KG1 (cell line): ENCODE data around the gene USP49.

Experiments used
- DNase-seq: peaks from one replicate; lab custom pipeline; 2025; lab: John Stamatoyannopoulos, UW

The USP49 gene

DNA sequence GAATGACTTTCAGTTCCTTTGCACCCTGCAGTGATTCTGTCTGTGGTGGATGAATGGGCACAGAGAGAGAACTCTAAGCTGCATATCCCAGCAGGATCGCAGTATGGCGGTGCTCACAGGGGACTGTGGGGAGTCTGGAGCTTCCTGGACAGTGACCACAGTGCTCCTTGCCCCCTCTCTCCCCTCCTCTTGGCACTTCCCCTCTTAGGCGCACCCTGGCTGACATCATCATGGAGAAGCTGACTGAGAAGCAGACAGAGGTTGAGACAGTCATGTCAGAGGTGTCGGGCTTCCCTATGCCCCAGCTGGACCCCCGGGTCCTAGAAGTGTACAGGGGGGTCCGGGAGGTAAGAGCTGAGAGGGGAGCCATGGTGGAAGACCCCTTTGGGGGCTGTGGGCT lies 34.7 kb upstream of the USP49 start:
- DNase-seq: no peak

DNA sequence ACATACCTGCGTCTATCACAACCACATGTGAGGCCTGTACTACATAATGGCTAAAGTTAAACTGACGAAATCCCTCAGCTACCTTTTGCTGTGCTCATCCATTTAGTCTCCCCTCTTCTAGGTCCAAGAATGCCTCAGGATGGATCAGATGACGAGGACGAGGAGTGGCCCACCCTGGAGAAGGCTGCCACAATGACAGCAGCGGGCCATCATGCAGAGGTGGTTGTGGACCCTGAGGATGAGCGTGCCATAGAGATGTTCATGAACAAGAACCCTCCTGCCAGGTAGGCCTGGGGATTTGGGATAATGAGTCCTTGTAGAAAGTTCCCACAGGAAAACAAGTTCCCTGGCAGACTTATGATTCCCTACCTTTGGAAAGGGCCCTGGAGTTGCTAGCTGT lies 32.1 kb upstream of the USP49 start:
- no peak for DNase-seq

DNA sequence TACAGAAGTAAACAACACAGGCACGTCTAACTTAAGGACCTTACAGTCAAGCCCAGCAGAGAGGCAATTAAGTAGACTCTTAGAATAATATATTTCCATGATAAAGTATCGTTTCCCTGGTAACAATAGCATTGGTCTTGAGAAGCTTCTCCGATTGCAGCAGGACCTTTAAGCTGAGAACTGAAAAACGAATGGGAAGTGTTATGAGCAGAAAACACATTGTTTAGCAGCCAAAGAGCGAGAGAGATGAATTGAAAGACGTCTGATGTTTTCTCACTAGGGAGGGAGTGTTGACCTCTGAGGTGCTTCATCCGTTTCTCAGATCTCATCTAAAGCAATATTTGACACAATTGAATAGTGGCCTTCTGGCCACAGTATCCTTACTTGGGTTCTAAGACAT lies 27.0 kb upstream of the USP49 start:
- no peak for DNase-seq

DNA sequence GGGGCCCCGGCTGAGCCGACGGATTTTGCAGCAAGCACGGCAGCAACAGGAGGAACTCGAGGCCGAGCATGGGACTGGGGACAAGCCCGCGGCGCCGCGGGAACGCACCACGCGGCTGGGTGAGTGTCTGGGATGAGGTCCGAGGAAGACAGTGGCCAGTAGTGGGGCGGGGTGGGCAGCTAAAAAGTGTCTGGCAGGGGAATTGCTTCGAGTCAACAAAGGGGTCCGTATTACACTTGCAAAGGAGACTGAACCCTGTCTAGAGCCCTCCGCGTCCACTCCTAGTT lies 26.5 kb upstream of the USP49 start:
- DNase-seq: no peak

DNA sequence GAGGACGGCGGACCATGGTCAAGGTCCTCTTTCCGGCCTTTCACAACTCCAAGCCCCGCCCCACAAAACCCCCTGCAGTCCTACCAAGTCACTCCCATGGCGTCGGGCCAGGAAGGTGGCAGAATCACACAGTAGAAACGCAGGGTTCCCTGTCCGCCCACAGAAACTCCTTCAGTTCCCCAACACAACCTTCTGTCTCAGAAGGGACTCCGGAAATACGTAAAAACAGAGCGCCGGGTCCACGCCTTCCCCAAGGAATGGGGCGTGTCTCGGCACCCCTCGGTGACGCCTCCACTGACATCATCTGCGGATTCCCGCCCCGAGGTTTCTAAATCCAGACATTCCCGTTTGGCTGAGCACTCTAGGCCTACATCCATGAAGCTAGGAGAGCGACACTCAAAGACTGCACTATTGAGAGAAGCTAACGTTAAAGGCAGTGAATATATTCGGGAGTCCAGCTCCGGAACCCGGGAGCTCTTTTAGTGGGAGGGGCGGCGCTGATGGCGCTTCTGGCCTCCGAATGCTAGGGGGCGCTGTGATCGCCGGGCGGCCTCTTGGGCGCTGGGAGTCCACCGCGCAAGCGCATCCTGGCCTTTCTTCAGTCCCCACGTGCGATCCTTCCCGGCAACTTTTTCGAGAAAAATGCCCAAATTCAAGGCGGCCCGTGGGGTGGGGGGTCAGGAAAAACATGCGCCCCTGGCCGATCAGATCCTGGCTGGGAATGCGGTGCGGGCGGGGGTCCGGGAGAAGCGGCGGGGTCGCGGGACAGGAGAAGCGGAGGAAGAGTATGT lies 25.9 kb upstream of the USP49 start, which contains the start of the genes BYSL and MED20:
BYSL (plus strand) TSS at position 579 of the 791 bp plus-strand sequence; CDS start at position 643, 64 bp downstream.
MED20 (minus strand) TSS at position 219 of the 791 bp plus-strand sequence; CDS start at position 98, 121 bp downstream.
- peak; percentile 99 for DNase-seq

DNA sequence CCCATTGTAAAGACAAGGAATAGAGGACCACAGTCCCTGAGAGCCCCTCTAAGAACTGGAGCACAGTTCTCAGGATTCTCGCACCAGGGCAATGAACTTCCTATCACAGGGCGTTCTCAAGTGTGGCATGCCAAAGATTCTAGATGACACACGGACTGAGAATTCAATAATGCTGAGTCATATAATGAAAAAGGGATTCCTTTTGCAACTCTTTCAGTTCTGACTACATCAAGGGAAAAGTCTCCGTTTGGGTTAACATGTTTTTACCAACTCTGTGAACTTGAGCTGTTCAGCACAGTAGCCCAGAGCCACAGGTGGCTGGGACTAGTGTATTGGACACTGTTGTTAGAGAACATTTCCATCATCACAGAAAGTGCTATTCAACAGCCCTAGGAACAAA lies 22.4 kb upstream of the USP49 start:
- DNase-seq: no peak

DNA sequence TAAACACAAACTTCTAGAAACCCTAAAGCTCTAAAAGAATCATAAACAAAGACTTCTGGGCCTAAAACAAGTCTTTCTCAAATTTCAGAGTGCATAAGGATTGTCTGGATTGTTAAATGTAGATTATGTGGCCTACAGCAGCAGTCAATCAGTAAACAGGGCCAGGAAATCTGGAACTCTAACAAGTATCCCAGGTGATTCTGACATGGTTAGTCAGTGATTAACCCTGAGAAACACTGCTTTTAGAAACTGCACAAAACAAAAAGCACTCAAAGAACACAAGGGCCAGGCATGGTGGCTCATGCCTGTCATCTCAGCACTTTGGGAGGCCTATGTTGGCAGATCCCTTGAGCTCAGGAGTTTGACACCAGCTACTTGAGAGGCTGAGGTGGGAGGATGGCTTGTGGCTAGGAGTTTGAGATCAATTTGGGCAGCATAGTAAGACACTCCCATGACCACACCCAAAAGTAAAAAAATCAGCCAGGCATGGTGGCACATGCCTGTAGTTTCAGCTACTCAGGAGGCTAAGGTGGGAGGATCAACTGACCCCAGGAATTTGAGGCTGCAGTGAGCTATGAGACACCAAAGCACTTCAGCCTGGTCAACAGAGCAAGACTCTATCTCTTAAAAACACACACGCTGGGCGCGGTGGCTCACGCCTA lies 19.8 kb upstream of the USP49 start:
- no peak for DNase-seq

DNA sequence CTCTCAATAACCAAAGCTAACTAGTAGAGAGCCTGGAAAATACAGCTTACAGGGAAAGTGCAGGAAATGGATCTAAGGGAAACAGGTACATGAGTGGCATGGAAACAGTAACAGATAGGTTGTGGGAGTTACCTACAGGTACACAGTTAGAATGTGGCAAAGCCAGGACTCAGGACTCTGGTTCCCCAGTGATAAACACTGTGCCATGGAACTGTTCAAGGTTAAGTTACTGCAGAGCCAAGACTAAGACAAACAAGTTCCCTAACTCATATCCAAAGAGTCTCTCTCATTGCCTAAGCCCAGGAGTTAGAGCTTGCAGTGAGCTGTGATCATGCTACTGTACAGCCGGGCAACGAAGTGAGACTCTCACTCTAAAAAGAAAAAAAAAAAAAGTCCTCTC lies 19.2 kb upstream of the USP49 start:
- DNase-seq: no peak

DNA sequence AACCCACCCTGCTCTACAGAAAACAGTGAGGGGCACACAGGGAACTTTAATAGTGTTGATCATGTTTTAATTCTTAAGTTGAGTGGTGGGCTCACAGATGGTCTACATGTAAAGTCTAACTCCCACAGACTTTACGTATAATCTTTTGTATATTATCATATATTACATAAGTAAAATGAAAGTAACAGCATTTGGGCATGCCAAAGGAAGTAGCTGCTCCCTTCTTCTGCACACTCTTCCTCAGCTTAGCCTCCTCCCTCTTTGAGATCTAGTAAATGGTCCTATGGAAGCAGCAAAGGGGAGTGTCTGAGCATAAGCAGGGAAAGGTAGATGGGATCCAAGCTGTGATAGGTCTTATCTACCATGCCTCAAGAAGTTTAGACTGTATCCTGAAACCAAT lies 14.6 kb upstream of the USP49 start:
- DNase-seq: no peak

DNA sequence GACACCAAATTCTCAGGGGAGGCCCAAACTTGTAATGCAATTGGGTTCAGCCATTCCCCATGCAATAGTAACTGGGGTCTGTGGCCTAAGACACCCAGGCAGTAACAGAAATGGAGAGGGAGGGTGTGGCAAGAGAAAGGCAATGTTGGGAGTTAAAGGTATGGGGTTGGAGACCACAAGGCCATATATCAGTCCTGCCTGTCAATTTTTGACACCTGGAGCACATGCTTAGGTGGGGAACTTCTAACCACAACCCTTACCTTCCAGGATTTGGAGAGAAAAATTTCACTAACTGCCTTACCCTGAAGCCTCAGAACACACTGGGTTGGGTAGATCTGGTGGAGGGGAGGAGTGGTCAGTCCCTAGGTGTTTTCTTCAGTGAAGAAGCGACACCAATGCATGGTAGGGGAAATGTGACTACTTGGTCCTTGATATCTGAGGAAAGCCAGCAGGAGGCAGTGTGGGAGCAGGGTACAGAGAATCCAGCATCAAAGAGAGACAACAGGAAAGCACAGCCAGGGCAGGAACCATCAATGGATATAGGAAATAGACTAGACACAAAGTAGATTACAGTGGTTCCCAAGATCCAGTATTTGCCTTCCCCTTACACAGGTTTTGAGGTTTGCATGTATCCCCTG lies 6.8 kb upstream of the USP49 start:
- DNase-seq: no peak

DNA sequence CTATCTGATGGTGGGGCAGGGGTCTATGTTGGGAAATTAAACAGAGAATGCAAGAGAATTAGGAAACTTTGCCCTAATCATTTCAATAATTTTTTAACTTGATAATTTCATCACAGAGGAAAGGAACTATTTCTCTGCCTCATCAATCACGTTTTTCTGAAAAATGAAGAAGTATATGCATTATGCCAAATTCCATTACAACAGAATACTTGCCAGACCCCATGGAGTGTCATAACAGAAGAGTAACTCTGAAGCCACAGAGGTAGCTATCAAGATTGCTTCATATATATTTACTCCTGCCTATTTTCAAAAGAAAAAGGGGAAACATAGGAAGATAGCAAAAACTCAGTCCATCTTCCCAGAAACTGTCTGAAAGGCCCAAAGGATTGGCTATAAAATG lies 5.7 kb upstream of the USP49 start:
- no peak for DNase-seq

DNA sequence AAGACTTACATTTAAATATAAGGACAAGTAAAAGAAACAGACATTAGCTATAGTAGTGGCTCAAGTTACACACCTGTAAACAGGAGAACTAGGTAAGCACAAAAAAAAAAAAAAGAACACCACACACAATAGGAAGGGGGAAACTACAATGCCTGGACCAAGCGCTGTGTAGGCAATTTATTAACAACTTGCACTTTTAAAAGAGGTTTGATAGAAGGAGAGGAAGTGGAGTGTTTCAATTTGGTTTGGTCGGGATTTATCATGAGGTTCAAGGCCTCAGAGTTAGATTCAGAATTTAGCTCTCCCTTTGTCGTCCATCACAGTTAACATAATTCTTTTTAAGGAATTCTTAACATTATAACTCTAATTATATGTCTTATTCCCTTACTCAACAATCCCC lies 1.1 kb upstream of the USP49 start:
- no peak for DNase-seq

DNA sequence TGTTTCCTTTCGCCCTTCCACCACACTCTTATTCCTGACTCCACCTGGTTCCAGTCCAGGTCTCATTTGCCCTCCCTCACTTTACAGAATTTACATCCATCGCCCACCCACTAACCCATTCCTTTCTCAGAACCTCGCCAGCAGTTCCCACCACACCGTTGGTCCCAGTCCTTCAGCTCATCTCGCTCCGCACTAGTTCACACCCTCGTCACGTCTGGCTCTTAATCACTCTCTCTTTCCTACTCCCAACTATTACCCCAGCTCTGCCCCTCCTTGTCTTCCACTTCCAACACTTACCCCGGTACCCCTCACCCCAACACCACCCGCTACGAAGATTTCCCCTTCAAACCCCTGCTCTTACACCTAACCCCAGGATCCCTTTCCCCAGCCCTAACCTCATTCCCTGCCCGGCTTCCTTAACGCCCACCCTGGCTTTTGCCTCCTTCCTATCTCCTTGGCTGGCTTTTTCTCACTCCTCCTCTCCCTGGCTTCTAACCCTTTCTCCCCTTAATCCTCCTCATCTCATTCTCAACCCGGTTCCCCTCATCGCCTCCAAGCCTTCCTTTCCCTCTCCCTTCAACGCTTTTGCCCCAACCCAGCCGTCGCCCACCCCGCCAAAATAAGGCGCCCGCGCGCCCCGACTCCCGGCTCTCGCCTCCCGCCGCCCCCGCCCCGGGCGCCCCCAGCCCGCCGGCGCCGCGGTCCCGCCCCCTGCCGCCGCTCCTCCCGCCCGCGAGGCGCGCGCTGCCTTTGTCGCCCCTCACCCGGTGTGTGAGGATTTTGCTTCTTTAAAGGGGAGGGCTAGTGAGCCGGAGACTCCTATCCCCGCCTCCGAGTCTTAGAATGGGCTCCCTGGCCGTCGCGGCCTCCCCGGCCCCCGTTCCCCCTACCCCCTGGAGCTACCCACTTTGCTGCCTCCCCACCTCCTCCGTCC lies 542 bp downstream of the USP49 start:
- DNase-seq: no peak

DNA sequence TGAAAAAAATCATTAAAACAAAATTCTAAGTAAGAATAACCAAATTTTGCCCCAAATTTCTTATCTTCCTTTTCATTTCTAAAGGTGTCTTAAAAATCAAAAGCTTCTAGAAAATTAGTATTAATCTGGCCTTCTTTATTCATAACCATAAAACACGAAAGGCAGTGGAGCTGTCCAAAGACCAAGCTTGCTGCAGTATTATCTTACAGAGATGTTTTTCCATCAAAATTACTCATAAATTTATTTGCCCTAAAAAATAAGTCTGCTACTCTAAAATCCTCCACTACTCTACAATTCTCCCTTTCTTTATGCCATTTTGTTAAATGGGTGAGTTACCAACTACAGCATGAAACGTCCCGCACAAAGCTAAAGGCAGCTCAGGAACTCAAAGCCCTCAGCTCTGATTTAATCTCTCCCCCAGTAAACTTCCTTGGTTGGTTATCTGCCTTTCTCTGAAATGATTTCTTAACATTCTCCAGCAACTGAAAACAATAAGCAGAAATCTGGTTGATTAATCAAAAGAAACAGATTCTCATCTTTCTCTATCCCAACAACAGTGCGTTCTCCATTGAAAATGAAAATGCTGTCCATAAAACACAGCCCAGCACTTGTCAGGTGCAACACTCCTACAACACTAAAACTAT lies 2.1 kb downstream of the USP49 start:
- no peak for DNase-seq

DNA sequence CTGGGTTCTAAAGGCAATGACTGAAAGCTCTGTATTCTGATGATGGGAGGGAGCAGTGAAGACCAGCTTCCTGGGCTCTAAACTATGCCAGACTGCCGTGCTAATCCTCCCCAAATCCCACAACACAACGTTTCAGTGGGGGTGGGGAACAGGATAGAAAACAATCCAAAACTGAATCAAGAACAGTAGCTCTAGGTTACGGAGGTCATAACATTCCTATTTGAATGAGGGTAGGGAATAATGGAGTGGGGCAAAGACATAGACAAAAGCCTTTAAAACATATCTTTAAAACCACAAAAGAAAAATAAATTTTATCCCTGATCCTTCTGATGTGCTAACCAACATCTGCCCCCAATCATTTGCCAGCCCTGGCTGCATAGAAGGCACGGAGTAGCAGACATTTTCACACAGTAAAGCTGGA lies 7.8 kb downstream of the USP49 start:
- no peak for DNase-seq

DNA sequence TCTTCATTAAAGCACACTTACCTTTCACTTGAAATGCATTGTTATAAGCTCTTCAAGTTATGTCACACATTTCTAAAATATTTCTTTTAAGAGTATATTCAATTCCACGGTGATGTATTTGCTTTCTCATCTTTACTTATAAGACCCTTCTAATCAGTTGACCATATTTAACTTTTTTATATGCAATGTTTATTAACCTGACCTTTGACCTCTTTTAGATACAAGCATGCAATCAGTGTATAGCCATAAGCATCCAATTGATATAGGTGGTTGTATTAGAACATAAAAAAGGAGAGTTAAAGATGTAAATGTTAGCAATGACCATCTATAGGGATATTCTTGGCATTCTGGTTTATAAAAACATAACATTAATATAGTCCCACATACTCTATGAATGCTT lies 9.2 kb downstream of the USP49 start:
- DNase-seq: no peak

DNA sequence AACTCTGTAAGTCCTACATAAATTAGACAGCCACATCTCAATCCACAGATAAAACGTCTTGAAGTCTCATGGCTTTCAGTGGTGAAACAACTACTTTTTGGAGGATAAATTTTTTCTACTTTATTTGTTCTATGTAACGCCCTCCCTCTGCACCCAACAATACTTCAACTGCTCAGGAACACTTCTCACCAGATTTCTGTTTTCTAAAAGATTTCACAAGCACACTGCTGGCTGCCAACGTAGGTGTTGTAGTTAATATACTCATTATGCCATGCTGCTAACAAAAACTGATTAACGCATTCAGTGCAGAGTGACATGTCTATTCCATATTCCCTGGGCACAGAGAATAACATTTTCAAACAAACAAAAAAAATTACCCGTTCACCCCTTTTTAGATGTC lies 10.2 kb downstream of the USP49 start:
- no peak for DNase-seq

DNA sequence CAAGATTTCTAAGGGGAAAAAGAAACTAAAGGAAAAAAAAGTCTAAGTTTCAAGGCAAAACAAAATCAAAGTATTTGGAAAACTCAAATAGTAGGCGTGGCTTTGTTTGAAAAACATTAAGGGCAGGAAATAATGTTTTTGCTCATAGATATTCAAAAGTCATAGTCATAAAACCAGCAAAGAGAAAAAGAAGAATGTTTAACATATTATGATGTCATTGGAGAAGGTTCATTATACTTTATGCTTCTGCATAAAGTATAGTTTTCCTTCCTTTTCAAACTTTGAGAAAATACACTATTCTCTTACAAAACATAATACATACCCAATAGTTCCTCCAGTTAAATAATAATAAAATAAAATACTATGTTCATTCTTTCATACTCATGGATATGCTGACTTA lies 13.7 kb downstream of the USP49 start:
- DNase-seq: no peak

DNA sequence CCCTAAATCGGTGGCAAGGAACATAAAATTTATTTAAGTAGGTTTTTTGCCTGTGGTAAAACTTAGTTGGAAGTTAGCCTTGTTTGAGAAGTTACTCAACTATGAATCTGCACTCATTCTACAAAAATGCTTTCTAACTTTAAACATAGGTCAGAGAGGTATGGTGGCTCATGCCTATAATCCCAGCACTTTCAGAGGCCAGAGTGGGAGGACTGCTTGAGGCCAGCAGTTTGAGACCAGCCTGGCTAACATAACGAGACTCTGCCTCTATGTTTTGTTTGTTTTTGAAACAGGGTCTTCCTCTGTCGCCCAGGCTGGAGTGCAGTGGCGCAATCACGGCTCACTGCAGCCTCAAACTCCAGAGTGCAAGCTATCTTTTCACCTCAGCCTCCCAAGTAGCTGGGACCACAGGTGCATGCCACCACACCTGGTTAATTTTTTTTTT lies 16.2 kb downstream of the USP49 start:
- no peak for DNase-seq

DNA sequence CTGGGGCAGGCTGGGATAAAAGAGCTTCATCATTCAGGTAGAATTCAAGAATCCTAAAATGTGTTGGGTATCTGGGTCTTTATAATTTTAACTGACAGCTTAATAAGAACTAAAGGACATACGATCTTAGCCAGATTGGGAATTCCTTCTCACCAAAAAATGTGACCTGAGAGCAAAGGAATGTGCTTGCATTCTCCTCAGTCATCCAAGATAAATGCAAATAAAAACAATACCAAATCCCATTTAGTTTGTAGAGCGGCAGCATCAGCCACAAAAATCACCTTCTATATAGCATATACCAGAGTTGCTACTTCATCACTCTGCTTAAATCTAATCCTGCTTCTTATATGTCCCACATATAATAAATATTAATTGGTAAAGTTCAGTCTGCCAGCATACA lies 16.9 kb downstream of the USP49 start:
- DNase-seq: no peak

DNA sequence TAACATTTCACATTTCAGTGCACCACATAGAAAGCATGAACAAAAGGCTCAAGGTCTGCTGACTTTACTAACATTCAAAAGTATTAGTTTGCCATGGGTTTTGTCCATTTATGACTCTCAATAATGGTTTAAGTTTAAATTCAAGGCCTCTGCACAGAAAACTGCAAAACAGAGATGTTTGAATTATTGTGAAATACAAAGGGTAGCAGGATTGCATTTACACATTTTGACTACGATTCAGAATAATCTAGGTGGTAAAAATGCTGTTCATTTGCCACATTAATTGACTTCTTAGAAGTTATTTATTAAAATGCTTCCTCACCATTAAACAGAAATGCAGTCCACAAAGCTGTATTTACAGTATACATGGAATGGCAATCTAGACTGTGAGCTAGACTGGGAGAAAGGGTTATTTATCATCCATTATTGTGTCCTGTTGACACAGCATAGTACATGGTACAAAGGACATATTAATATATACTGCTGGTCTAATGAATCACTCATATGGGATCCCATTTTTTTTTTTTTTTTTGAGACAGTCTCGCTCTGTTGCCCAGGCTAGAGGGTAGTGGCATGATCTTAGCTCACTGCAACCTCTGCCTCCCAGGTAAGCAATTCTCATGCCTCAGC lies 18.0 kb downstream of the USP49 start:
- DNase-seq: no peak
